ENCODE data around the gene KCMF1.

GRCh38 chr2:84938194-84938879, 32.6 kb upstream of the KCMF1 start:
- TF ChIP-seq, protein P1, sequence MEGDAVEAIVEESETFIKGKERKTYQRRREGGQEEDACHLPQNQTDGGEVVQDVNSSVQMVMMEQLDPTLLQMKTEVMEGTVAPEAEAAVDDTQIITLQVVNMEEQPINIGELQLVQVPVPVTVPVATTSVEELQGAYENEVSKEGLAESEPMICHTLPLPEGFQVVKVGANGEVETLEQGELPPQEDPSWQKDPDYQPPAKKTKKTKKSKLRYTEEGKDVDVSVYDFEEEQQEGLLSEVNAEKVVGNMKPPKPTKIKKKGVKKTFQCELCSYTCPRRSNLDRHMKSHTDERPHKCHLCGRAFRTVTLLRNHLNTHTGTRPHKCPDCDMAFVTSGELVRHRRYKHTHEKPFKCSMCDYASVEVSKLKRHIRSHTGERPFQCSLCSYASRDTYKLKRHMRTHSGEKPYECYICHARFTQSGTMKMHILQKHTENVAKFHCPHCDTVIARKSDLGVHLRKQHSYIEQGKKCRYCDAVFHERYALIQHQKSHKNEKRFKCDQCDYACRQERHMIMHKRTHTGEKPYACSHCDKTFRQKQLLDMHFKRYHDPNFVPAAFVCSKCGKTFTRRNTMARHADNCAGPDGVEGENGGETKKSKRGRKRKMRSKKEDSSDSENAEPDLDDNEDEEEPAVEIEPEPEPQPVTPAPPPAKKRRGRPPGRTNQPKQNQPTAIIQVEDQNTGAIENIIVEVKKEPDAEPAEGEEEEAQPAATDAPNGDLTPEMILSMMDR (CRISPR knock-in tag; IDR thresholded peaks at IDR 0.05), result no peak
- TF ChIP-seq NR1H2 (CRISPR knock-in tag; IDR thresholded peaks at IDR 0.05; ENCODE audit: borderline replicate concordance, low read depth), result no peak
